GM19240 (cell line): Measurements from ENCODE around the gene HNRNPCL2.
"Not testable (repeated sequence)": the region's sequence is repeated elsewhere in the genome, so short reads cannot be mapped to it uniquely, and the experiment has no call there.

Experiments used
- DNase-seq: peaks from one replicate; pipeline ENCODE4 v3.0.0; 2011; ENCODE audit warnings: low spot score; ENCODE audit not compliant: insufficient read length

The HNRNPCL2 gene

DNA sequence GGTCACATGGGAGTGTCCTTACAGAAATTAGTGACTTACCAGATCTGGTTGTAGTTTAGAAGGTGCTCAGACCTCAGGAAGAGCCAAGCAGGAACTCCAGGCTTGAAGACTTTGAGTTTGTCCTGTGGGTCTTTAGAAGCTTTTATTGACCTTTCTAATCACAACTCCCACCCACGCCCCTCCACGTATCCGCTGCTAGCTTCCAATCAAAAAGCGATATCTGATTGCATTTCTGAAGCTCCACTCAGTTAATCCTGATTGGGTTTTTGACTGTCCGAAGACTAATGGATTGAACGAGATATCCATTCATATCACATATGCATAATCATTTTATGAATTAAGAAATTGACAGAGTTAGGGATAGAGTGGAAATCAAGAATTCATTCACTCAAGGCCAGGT is at the start of gene HNRNPCL2:
Gene HNRNPCL2 (minus strand): TSS at position 101 of the 400 bp plus-strand sequence. CDS start 454 bp downstream, outside the sequence.
- DNase-seq, result not testable (repeated sequence)

DNA sequence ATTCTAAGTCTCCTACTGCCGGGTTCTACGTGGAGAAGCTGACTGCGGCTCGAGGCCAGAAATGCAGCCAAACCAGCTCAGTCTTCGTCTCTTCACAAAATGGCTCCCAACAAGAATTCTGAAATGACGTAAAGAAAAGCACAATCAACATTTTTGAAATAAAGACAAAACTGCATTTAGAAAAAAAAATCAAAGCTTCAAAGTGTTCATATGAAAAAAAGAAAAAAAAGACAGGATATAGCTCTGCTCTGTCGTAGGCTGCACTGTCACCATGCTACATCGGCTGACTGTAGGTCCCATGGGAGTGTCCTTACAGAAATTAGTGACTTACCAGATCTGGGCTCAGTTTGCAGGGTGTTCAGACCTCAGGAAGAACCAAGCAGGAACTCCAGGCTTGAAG is 48.9 kb upstream of the HNRNPCL2 start, which contains the start of gene HNRNPCL4:
Gene HNRNPCL4 (minus strand): TSS at position 101 of the 400 bp plus-strand sequence. CDS start 164 bp downstream, outside the sequence.
- not testable (repeated sequence) for DNase-seq

DNA sequence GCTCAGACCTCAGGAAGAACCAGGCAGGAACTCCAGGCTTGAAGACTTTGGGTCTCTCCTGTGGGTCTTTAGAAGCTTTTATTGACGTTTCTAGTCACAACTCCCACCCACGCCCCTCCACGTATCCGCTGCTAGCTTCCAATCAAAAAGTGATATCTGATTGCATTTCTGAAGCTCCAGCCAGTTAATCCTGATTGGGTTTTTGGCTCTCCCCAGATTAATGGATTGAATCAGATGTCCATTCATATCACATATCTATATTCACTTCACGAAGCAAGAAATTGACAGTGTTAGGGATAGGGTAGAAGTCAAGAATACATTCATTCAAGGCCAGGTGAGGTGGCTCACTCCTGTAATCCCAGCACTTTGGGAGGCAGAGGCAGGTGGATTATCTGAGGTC is 39.3 kb upstream of the HNRNPCL2 start, which contains the start of gene PRAMEF26:
Gene PRAMEF26 (minus strand): TSS at position 101 of the 400 bp plus-strand sequence. CDS start 2,914 bp downstream, outside the sequence.
- DNase-seq, result not testable (repeated sequence)

DNA sequence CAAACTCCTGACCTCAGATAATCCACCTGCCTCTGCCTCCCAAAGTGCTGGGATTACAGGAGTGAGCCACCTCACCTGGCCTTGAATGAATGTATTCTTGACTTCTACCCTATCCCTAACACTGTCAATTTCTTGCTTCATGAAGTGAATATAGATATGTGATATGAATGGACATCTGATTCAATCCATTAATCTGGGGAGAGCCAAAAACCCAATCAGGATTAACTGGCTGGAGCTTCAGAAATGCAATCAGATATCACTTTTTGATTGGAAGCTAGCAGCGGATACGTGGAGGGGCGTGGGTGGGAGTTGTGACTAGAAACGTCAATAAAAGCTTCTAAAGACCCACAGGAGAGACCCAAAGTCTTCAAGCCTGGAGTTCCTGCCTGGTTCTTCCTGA is 46.2 kb downstream of the HNRNPCL2 start, which contains the start of gene PRAMEF25:
Gene PRAMEF25 (plus strand): TSS at position 301 of the 400 bp plus-strand sequence. CDS start 2,920 bp downstream, outside the sequence.
- DNase-seq, result not testable (repeated sequence)
